HEK293 (cell line): Measurements from ENCODE around the gene MYLK.

Source experiments
- CTCF ChIA-PET: fragments of 350-600 bp; formaldehyde crosslinking; extraction: SDS; loops from one replicate; lab custom pipeline; 2021; ENCODE audit warnings: antibody characterized with exemption; lab: Yijun Ruan, JAX
- POLR2A ChIA-PET: fragments of 300-600 bp; formaldehyde crosslinking; extraction: SDS; loops from one replicate; lab custom pipeline; 2020; ENCODE audit warnings: antibody characterized with exemption, inconsistent platforms; lab: Yijun Ruan, JAX
- H3K27ac ChIP-seq: fragments of 200-500 bp; sonication (Bioruptor generic); 2 replicates; pipeline ENCODE4 v1.5.1; 2014; ENCODE audit warnings: low read depth, low read length, control low read depth, inconsistent platforms; ENCODE audit errors: extremely low read depth
- H3K36me3 ChIP-seq, 2 experiments: fragments of 200-500 bp in 1 of 2; sonication (Bioruptor generic) in 1 of 2; 1 replicate in 1 of 2; 2 replicates in 1 of 2; pipeline ENCODE4 v1.5.1; 2014 to 2017; ENCODE audit warnings: inconsistent platforms in 2 of 2, low read length in 2 of 2; ENCODE audit not compliant: control insufficient read depth in 2 of 2, insufficient read depth in 1 of 2
- H3K4me1 ChIP-seq: fragments of 200-500 bp; sonication (Bioruptor generic); 2 replicates; pipeline ENCODE4 v1.5.1; 2014; ENCODE audit warnings: mild to moderate bottlenecking, low read length, inconsistent platforms; ENCODE audit not compliant: control insufficient read depth, insufficient read depth
- H3K4me3 ChIP-seq: 2 replicates; pipeline ENCODE4 v1.5.1; 2011; ENCODE audit warnings: low read depth, mild to moderate bottlenecking, control low read depth, low read length, moderate library complexity
- H3K9me3 ChIP-seq: fragments of 200-500 bp; sonication (Bioruptor generic); 2 replicates; pipeline ENCODE4 v1.5.1; 2014; ENCODE audit warnings: low read depth, low read length, inconsistent platforms; ENCODE audit not compliant: control insufficient read depth, insufficient read depth
- BCL11B ChIP-seq: fragments of 450-650 bp; formaldehyde crosslinking; IDR thresholded peaks from 2 replicates; pipeline ENCODE4 v1.5.1; 2016; ENCODE audit warnings: low read depth, missing biosample characterization, missing genetic modification characterization
- BCL6B ChIP-seq: fragments of 450-650 bp; formaldehyde crosslinking; IDR thresholded peaks from 2 replicates; pipeline ENCODE4 v1.5.1; 2017; ENCODE audit warnings: missing biosample characterization, missing genetic modification characterization
- GLI4 ChIP-seq: fragments of 450-650 bp; formaldehyde crosslinking; IDR thresholded peaks from 2 replicates; pipeline ENCODE4 v1.5.1; 2016; ENCODE audit warnings: missing biosample characterization, missing genetic modification characterization
- HOXC10 ChIP-seq: sonication (generic); formaldehyde crosslinking; IDR thresholded peaks from 2 replicates; pipeline ENCODE4 v1.8.1; 2023; ENCODE audit warnings: mild to moderate bottlenecking, missing genetic modification reagents
- IKZF3 ChIP-seq: fragments of 450-650 bp; IDR thresholded peaks from 2 replicates; pipeline ENCODE4 v1.5.0; 2018; ENCODE audit warnings: missing biosample characterization, mild to moderate bottlenecking, missing genetic modification characterization, moderate library complexity
- KLF7 ChIP-seq: fragments of 450-650 bp; formaldehyde crosslinking; IDR thresholded peaks from 2 replicates; pipeline ENCODE4 v1.5.1; 2016; ENCODE audit warnings: missing biosample characterization, missing genetic modification characterization, borderline replicate concordance
- OVOL3 ChIP-seq: fragments of 450-650 bp; formaldehyde crosslinking; IDR thresholded peaks from 2 replicates; pipeline ENCODE4 v1.5.1; 2016; ENCODE audit warnings: missing biosample characterization, missing genetic modification characterization
- REPIN1 ChIP-seq: fragments of 450-650 bp; formaldehyde crosslinking; IDR thresholded peaks from 2 replicates; pipeline ENCODE4 v1.5.1; 2017; ENCODE audit warnings: missing biosample characterization, missing genetic modification characterization, low read depth
- YY1 ChIP-seq: fragments of 450-650 bp; formaldehyde crosslinking; IDR thresholded peaks from 2 replicates; pipeline ENCODE4 v1.5.1; 2018; ENCODE audit warnings: missing biosample characterization, missing genetic modification characterization
- ZBTB8A ChIP-seq: fragments of 450-650 bp; formaldehyde crosslinking; IDR thresholded peaks from 2 replicates; pipeline ENCODE4 v1.5.1; 2016; ENCODE audit warnings: missing biosample characterization, missing genetic modification characterization
- ZFP37 ChIP-seq: fragments of 450-650 bp; formaldehyde crosslinking; IDR thresholded peaks from 2 replicates; pipeline ENCODE4 v1.5.1; 2016; ENCODE audit warnings: missing biosample characterization, missing genetic modification characterization
- ZNF114 ChIP-seq: fragments of 450-650 bp; formaldehyde crosslinking; IDR thresholded peaks from 2 replicates; pipeline ENCODE4 v1.5.0; 2017; ENCODE audit warnings: missing biosample characterization, missing genetic modification characterization
- ZNF2 ChIP-seq: fragments of 450-650 bp; formaldehyde crosslinking; IDR thresholded peaks from 2 replicates; pipeline ENCODE4 v1.5.1; 2016; ENCODE audit warnings: missing biosample characterization, missing genetic modification characterization
- ZNF423 ChIP-seq: fragments of 450-650 bp; formaldehyde crosslinking; IDR thresholded peaks from 2 replicates; pipeline ENCODE4 v1.5.1; 2016; ENCODE audit warnings: missing biosample characterization, missing genetic modification characterization
- ZNF510 ChIP-seq: fragments of 450-650 bp; formaldehyde crosslinking; IDR thresholded peaks from 2 replicates; pipeline ENCODE4 v1.5.1; 2018; ENCODE audit warnings: mild to moderate bottlenecking, missing genetic modification characterization, missing biosample characterization; ENCODE audit not compliant: insufficient replicate concordance
- ZNF548 ChIP-seq: fragments of 450-650 bp; formaldehyde crosslinking; IDR thresholded peaks from 2 replicates; pipeline ENCODE4 v1.5.1; 2016; ENCODE audit warnings: missing biosample characterization, missing genetic modification characterization
- ZNF596 ChIP-seq: fragments of 450-650 bp; IDR thresholded peaks from 2 replicates; pipeline ENCODE4 v1.5.0; 2018; ENCODE audit warnings: missing biosample characterization, mild to moderate bottlenecking, missing genetic modification characterization, moderate library complexity
- ZNF629 ChIP-seq: fragments of 450-650 bp; formaldehyde crosslinking; IDR thresholded peaks from 2 replicates; pipeline ENCODE4 v1.5.1; 2017; ENCODE audit warnings: missing biosample characterization, missing genetic modification characterization
- ZNF660 ChIP-seq: fragments of 450-650 bp; IDR thresholded peaks from 2 replicates; pipeline ENCODE4 v1.5.1; 2018; ENCODE audit warnings: missing biosample characterization, mild to moderate bottlenecking, missing genetic modification characterization
- ZNF701 ChIP-seq: fragments of 450-650 bp; formaldehyde crosslinking; IDR thresholded peaks from 2 replicates; pipeline ENCODE4 v1.5.1; 2016; ENCODE audit warnings: missing biosample characterization, missing genetic modification characterization
- ZNF76 ChIP-seq: fragments of 450-650 bp; formaldehyde crosslinking; IDR thresholded peaks from 2 replicates; pipeline ENCODE4; 2016; ENCODE audit warnings: low read depth, missing biosample characterization, missing genetic modification characterization, borderline replicate concordance
- ZNF777 ChIP-seq: fragments of 450-650 bp; formaldehyde crosslinking; IDR thresholded peaks from 2 replicates; pipeline ENCODE4 v1.5.1; 2017; ENCODE audit warnings: missing biosample characterization, missing genetic modification characterization, borderline replicate concordance
- TF ChIP-seq, protein P1 (sequence below): fragments of 450-650 bp; formaldehyde crosslinking; IDR thresholded peaks from 2 replicates; pipeline ENCODE4 v1.5.1; 2016; ENCODE audit warnings: missing biosample characterization, missing genetic modification characterization

MYLK gene

GRCh38 chr3:123798550-123798949 is 85.6 kb downstream of the MYLK start:
- H3K9me3 ChIP-seq: no peaks in the 10 kb centered on the region
- POLR2A ChIA-PET: no interaction called here
- H3K4me1 ChIP-seq: no peaks in the 10 kb centered on the region

DNA sequence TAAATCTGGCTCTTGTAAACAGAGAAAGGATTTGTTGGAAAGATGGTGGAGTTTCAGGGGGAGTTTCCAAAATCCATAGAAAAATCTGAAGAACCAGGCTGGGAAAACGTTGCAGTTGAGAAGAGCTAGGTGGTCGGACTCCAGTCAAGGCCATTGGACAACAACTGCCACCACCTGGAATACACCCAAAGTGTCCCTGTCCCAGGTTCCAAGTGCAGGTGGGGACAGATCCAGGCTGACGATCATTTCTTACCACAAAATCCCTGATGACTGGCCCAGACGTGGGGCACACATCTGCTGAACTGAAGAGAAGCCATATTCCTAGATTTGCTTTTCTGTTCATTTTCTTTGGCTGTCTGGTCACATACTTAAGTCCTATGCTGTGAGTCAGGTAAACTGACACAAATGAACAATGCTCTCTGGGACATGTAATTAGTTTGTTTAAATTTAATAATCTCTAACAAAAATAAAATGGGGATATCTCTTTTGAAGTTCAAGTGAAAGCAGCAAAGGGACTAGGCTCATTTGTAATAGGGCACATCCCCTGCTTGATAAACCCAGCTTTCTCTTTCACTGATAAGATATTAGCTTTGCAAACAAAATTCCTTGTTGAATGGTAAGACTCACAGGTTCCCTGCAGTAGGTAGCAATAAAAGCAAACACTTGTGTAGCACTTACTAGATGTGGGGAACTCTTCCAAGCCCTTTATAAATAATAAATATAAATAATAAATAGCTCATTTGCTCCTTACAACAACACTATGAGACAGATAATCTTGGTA is 88.5 kb downstream of the MYLK start:
- Histone ChIP-seq H3K27ac (no peak overlapping the region), H3K36me3 (peaks cover 0 to 4% of the 10 kb centered on the region in 2 experiments; a peak in 1 of 3 replicates), H3K9me3 (no peaks in the 10 kb centered on the region), H3K4me3 (no peak overlapping the region), H3K4me1 (no peaks in the 10 kb centered on the region; the same call in 1 of the 2 replicates)
- POLR2A ChIA-PET: no interaction called here
- CTCF ChIA-PET: no interaction called here
- TF ChIP-seq, protein P1, sequence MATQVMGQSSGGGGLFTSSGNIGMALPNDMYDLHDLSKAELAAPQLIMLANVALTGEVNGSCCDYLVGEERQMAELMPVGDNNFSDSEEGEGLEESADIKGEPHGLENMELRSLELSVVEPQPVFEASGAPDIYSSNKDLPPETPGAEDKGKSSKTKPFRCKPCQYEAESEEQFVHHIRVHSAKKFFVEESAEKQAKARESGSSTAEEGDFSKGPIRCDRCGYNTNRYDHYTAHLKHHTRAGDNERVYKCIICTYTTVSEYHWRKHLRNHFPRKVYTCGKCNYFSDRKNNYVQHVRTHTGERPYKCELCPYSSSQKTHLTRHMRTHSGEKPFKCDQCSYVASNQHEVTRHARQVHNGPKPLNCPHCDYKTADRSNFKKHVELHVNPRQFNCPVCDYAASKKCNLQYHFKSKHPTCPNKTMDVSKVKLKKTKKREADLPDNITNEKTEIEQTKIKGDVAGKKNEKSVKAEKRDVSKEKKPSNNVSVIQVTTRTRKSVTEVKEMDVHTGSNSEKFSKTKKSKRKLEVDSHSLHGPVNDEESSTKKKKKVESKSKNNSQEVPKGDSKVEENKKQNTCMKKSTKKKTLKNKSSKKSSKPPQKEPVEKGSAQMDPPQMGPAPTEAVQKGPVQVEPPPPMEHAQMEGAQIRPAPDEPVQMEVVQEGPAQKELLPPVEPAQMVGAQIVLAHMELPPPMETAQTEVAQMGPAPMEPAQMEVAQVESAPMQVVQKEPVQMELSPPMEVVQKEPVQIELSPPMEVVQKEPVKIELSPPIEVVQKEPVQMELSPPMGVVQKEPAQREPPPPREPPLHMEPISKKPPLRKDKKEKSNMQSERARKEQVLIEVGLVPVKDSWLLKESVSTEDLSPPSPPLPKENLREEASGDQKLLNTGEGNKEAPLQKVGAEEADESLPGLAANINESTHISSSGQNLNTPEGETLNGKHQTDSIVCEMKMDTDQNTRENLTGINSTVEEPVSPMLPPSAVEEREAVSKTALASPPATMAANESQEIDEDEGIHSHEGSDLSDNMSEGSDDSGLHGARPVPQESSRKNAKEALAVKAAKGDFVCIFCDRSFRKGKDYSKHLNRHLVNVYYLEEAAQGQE (tag by site-specific recombination): no peak
- TF ChIP-seq ZNF76 (tag by site-specific recombination) (no peak), ZNF660 (no peak), ZNF2 (tag by site-specific recombination) (no peak)

More at GRCh38 chr3:123798550-123798949, 85.6 kb downstream of the MYLK start:
- TF ChIP-seq ZNF629 (tag by site-specific recombination): no peak
- no peak for TF ChIP-seq IKZF3 (tag by site-specific recombination)
- no peak for TF ChIP-seq ZNF548 (tag by site-specific recombination)
- TF ChIP-seq BCL11B (tag by site-specific recombination): no peak
- no peak for TF ChIP-seq ZNF777
- TF ChIP-seq OVOL3 (tag by site-specific recombination): no peak
- TF ChIP-seq ZNF510 (tag by site-specific recombination): no peak
- no peak for TF ChIP-seq GLI4
- no peak for TF ChIP-seq HOXC10
- TF ChIP-seq BCL6B (tag by site-specific recombination): no peak
- no peak for TF ChIP-seq ZNF114
- TF ChIP-seq ZNF701 (tag by site-specific recombination): no peak
- no peak for TF ChIP-seq ZBTB8A (tag by site-specific recombination)
- TF ChIP-seq ZNF596 (tag by site-specific recombination): no peak
- TF ChIP-seq KLF7 (tag by site-specific recombination): no peak
- no peak for TF ChIP-seq REPIN1
- no peak for TF ChIP-seq ZFP37 (tag by site-specific recombination)
- no peak for TF ChIP-seq ZNF423
- no peak for TF ChIP-seq YY1 (tag by site-specific recombination)
- Histone ChIP-seq H3K4me3 (no peak overlapping the region), H3K36me3 (no peaks in the 10 kb centered on the region), H3K27ac (no peak overlapping the region)
- CTCF ChIA-PET: no interaction called here
